Measurements from ENCODE around the gene IL20. TPM values are rescaled to one million over a fixed set of nuclear protein-coding genes. Genes with fewer than 3 reads are reported as not detected.

Gene IL20
- polyA plus RNA-seq, 1 donor from 2014 or later: not detected

GRCh38 chr1:206891412-206891811 lies 26.0 kb downstream of the IL20 start:
- H3K4me2 ChIP-seq (ENCODE audit: low read length): no peak overlapping the region
- no peaks in the 10 kb centered on the region for H3K27me3 ChIP-seq (ENCODE audit: insufficient read depth, low read depth, low read length)

DNA sequence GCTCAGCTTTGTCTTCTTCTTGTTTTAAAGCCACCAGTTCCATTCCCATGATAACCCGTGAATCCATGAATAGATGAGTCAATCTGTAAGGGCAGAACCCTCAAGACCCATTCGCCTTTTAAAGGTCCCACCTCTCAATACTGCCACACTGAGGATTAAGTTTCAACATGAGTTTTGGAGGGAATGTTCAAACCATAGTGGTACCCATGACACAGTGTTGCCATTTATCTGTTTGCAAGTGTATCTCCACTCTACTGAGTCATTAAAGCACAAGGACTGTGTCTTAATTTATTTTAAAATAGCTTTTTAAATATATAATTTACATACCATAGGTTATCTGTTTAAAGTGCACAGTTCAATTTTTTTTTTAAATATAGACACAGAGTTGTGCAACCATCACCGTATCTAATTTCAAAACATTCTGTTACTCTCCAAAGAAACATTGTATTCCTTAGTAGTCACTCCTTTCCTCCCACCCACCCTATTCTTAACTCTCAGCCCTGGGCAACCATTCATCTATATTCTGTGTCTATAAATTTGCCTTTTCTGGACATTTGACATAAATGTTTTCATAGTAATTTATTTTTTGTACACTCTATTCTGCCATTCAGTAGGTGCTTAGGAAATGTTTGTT lies 27.0 kb downstream of the IL20 start:
- Histone ChIP-seq H3K27me3 (ENCODE audit: insufficient read depth, low read depth, low read length) (no peaks in the 10 kb centered on the region), H4K20me1 (ENCODE audit: insufficient read depth) (no peaks in the 10 kb centered on the region), H2AFZ (ENCODE audit: low read depth, low read length) (no peak overlapping the region), H3K4me3 (ENCODE audit: low read length) (no peak overlapping the region), H3K27ac (ENCODE audit: low read length) (no peak overlapping the region), H3K9me3 (ENCODE audit: low read length) (no peaks in the 10 kb centered on the region), H3K36me3 (ENCODE audit: insufficient read depth, low read length) (no peaks in the 10 kb centered on the region), H3F3A (ENCODE audit: insufficient read depth, low read length, poor library complexity, severe bottlenecking) (no peaks in the 10 kb centered on the region), H3K79me2 (replicated peaks; ENCODE audit: insufficient read depth, low read length) (no peaks in the 10 kb centered on the region), H3K4me2 (ENCODE audit: low read length) (no peak overlapping the region), H3K9me2 (ENCODE audit: insufficient read depth, low read length) (no peaks in the 10 kb centered on the region), H3K9ac (ENCODE audit: low read length) (no peak overlapping the region)
- TF ChIP-seq RAD21 (conservative IDR thresholded peaks at IDR 0.05): no peak
- no peak for TF ChIP-seq EP300 (conservative IDR thresholded peaks at IDR 0.05; ENCODE audit: poor library complexity, severe bottlenecking)
- TF ChIP-seq SMC3 (conservative IDR thresholded peaks at IDR 0.05; ENCODE audit: poor library complexity): no peak
- TF ChIP-seq, protein P1, sequence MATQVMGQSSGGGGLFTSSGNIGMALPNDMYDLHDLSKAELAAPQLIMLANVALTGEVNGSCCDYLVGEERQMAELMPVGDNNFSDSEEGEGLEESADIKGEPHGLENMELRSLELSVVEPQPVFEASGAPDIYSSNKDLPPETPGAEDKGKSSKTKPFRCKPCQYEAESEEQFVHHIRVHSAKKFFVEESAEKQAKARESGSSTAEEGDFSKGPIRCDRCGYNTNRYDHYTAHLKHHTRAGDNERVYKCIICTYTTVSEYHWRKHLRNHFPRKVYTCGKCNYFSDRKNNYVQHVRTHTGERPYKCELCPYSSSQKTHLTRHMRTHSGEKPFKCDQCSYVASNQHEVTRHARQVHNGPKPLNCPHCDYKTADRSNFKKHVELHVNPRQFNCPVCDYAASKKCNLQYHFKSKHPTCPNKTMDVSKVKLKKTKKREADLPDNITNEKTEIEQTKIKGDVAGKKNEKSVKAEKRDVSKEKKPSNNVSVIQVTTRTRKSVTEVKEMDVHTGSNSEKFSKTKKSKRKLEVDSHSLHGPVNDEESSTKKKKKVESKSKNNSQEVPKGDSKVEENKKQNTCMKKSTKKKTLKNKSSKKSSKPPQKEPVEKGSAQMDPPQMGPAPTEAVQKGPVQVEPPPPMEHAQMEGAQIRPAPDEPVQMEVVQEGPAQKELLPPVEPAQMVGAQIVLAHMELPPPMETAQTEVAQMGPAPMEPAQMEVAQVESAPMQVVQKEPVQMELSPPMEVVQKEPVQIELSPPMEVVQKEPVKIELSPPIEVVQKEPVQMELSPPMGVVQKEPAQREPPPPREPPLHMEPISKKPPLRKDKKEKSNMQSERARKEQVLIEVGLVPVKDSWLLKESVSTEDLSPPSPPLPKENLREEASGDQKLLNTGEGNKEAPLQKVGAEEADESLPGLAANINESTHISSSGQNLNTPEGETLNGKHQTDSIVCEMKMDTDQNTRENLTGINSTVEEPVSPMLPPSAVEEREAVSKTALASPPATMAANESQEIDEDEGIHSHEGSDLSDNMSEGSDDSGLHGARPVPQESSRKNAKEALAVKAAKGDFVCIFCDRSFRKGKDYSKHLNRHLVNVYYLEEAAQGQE (IDR thresholded peaks at IDR 0.05; ENCODE audit: borderline replicate concordance): no peak
- TF ChIP-seq POLR2AphosphoS5 (IDR thresholded peaks at IDR 0.05): no peak
- no peak for TF ChIP-seq TAF1 (IDR thresholded peaks at IDR 0.05; ENCODE audit: low read depth)
- TF ChIP-seq CTCF (IDR thresholded peaks at IDR 0.05; ENCODE audit: poor library complexity, severe bottlenecking): no peak
- TF ChIP-seq EZH2 (IDR thresholded peaks at IDR 0.05; ENCODE audit: borderline replicate concordance, insufficient read depth, low read length, poor library complexity, severe bottlenecking): no peak
- no peak for TF ChIP-seq MXI1 (conservative IDR thresholded peaks at IDR 0.05; ENCODE audit: poor library complexity, severe bottlenecking)

More at GRCh38 chr1:206891412-206891811, 26.0 kb downstream of the IL20 start:
- no peaks in the 10 kb centered on the region for H3K9me3 ChIP-seq (ENCODE audit: low read length)
- H3F3A ChIP-seq (ENCODE audit: insufficient read depth, low read length, poor library complexity, severe bottlenecking): no peaks in the 10 kb centered on the region
- no peaks in the 10 kb centered on the region for H3K9me2 ChIP-seq (ENCODE audit: insufficient read depth, low read length)
- no peak for TF ChIP-seq TAF1 (IDR thresholded peaks at IDR 0.05; ENCODE audit: low read depth)
- H2AFZ ChIP-seq (ENCODE audit: low read depth, low read length): no peak overlapping the region
- H3K4me3 ChIP-seq (ENCODE audit: low read length): no peak overlapping the region
- no peak overlapping the region for H3K9ac ChIP-seq (ENCODE audit: low read length)
- no peak overlapping the region for H3K27ac ChIP-seq (ENCODE audit: low read length)
- H3K36me3 ChIP-seq (ENCODE audit: insufficient read depth, low read length): no peaks in the 10 kb centered on the region
- no peaks in the 10 kb centered on the region for H3K79me2 ChIP-seq (replicated peaks; ENCODE audit: insufficient read depth, low read length)
- H4K20me1 ChIP-seq (ENCODE audit: insufficient read depth): no peaks in the 10 kb centered on the region
